ENCODE measurements around the gene MRPL52.

The MRPL52 gene

DNA sequence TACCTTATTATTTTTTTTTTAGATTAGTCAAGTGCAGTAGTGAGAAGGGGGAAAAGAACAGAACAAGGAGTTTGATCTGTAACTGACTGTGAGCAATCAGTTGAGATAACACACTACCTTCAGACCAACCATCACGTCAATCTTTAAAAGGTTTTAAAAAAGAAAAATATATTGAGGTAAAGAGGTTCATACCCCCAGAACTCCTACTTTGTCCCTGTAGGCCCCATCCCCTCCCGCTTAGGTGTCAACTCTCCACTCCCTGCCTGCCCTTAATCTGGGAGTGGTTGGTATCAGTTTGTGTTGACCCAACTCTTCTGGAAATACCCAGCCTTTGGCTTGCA is 22.9 kb downstream of the MRPL52 start:
- no peak for TF ChIP-seq TEAD4 (IDR thresholded peaks at IDR 0.05)
- no peak for TF ChIP-seq YY1 (IDR thresholded peaks at IDR 0.05; ENCODE audit: low read depth)
- TF ChIP-seq FOXM1 (IDR thresholded peaks at IDR 0.05; ENCODE audit: borderline replicate concordance, low read depth): no peak
- TF ChIP-seq TAF1 (IDR thresholded peaks at IDR 0.05; ENCODE audit: low read depth): no peak
- TF ChIP-seq, protein P1, sequence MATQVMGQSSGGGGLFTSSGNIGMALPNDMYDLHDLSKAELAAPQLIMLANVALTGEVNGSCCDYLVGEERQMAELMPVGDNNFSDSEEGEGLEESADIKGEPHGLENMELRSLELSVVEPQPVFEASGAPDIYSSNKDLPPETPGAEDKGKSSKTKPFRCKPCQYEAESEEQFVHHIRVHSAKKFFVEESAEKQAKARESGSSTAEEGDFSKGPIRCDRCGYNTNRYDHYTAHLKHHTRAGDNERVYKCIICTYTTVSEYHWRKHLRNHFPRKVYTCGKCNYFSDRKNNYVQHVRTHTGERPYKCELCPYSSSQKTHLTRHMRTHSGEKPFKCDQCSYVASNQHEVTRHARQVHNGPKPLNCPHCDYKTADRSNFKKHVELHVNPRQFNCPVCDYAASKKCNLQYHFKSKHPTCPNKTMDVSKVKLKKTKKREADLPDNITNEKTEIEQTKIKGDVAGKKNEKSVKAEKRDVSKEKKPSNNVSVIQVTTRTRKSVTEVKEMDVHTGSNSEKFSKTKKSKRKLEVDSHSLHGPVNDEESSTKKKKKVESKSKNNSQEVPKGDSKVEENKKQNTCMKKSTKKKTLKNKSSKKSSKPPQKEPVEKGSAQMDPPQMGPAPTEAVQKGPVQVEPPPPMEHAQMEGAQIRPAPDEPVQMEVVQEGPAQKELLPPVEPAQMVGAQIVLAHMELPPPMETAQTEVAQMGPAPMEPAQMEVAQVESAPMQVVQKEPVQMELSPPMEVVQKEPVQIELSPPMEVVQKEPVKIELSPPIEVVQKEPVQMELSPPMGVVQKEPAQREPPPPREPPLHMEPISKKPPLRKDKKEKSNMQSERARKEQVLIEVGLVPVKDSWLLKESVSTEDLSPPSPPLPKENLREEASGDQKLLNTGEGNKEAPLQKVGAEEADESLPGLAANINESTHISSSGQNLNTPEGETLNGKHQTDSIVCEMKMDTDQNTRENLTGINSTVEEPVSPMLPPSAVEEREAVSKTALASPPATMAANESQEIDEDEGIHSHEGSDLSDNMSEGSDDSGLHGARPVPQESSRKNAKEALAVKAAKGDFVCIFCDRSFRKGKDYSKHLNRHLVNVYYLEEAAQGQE (IDR thresholded peaks at IDR 0.05; ENCODE audit: low read depth): no peak
- no peak for TF ChIP-seq CREB1 (IDR thresholded peaks at IDR 0.05; ENCODE audit: low read depth)
- no peak for TF ChIP-seq RAD21 (IDR thresholded peaks at IDR 0.05; ENCODE audit: low read depth)
- no peak for TF ChIP-seq ZBTB7A (IDR thresholded peaks at IDR 0.05; ENCODE audit: low read depth)
- TF ChIP-seq EGR1 (IDR thresholded peaks at IDR 0.05): no peak

DNA sequence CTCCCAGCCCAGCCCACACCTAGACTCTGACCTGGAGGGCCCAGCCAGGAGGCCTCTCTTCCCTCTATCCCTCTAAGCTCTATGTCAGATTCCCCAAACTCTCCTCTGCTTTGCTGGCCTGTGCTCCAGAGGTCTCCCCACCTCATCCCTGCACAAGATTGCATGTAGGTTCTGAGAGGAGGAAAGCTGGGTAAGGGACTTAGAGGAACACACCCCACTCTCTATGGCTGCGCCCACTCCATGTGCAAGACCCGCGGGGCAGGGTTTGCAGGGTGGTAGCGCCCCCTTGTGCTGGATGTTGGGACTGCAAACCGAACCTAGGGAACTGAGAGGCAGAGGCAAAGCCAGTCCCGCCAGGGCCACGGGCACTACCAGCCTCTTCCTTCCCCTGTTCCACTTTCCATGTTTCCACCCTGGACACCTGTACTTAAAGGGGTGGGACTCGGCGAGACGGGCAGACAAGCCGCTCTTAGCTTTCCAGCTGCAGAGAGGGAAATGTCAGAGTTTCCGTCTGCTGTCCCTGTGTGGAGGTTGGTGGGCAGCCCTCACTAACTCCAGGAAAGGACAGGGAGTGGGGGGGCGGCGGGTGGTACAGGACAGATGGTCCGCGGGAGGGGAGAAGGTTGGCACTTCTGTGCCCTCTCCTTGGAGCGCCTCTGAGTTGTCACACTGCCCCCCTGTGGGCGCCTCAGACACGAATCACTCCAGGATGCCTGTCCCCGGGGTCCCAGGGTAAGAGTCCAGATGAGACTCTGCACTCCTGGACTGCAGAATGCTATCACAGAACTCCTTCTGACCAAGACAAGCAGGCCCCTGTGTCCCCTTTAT is 23.5 kb downstream of the MRPL52 start:
- TF ChIP-seq EGR1 (IDR thresholded peaks at IDR 0.05) (no peak), CREB1 (IDR thresholded peaks at IDR 0.05; ENCODE audit: low read depth) (no peak), TCF12 (IDR thresholded peaks at IDR 0.05; ENCODE audit: low read depth) (peak; percentile 15; the same call in 1 of the 2 replicates), MAX (IDR thresholded peaks at IDR 0.05) (peak; percentile 56), YY1 (IDR thresholded peaks at IDR 0.05; ENCODE audit: low read depth) (peak; percentile 59; the same call in 1 of the 2 replicates), RAD21 (IDR thresholded peaks at IDR 0.05; ENCODE audit: low read depth) (peak; percentile 98), ZBTB7A (IDR thresholded peaks at IDR 0.05; ENCODE audit: low read depth) (no peak)
- TF ChIP-seq, protein P2, sequence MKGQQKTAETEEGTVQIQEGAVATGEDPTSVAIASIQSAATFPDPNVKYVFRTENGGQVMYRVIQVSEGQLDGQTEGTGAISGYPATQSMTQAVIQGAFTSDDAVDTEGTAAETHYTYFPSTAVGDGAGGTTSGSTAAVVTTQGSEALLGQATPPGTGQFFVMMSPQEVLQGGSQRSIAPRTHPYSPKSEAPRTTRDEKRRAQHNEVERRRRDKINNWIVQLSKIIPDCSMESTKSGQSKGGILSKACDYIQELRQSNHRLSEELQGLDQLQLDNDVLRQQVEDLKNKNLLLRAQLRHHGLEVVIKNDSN (IDR thresholded peaks at IDR 0.05): no peak

- TF ChIP-seq YY1 (IDR thresholded peaks at IDR 0.05; ENCODE audit: low read depth) (no peak), TCF12 (IDR thresholded peaks at IDR 0.05; ENCODE audit: low read depth) (no peak), CREB1 (IDR thresholded peaks at IDR 0.05; ENCODE audit: low read depth) (no peak), MAX (IDR thresholded peaks at IDR 0.05) (no peak), NFIC (IDR thresholded peaks at IDR 0.05) (no peak), FOXM1 (IDR thresholded peaks at IDR 0.05; ENCODE audit: borderline replicate concordance, low read depth) (no peak), TAF1 (IDR thresholded peaks at IDR 0.05; ENCODE audit: low read depth) (no peak), EP300 (IDR thresholded peaks at IDR 0.05; ENCODE audit: borderline replicate concordance) (no peak), CEBPB (IDR thresholded peaks at IDR 0.05) (no peak), EGR1 (IDR thresholded peaks at IDR 0.05) (no peak)
- TF ChIP-seq, protein P2 (IDR thresholded peaks at IDR 0.05): no peak
- TF ChIP-seq, protein P1 (IDR thresholded peaks at IDR 0.05; ENCODE audit: low read depth): no peak
These were observed 25.5 kb downstream of the MRPL52 start for GRCh38 chr14:22854963-22855724.

- TF ChIP-seq CEBPB (IDR thresholded peaks at IDR 0.05) (no peak), EP300 (IDR thresholded peaks at IDR 0.05; ENCODE audit: borderline replicate concordance) (no peak), YY1 (IDR thresholded peaks at IDR 0.05; ENCODE audit: low read depth) (no peak), NFIC (IDR thresholded peaks at IDR 0.05) (no peak), TCF12 (IDR thresholded peaks at IDR 0.05; ENCODE audit: low read depth) (no peak), ZBTB7A (IDR thresholded peaks at IDR 0.05; ENCODE audit: low read depth) (no peak), EGR1 (IDR thresholded peaks at IDR 0.05) (no peak), CREB1 (IDR thresholded peaks at IDR 0.05; ENCODE audit: low read depth) (no peak), MAX (IDR thresholded peaks at IDR 0.05) (no peak), FOXM1 (IDR thresholded peaks at IDR 0.05; ENCODE audit: borderline replicate concordance, low read depth) (no peak), RAD21 (IDR thresholded peaks at IDR 0.05; ENCODE audit: low read depth) (no peak), TEAD4 (IDR thresholded peaks at IDR 0.05) (no peak), TAF1 (IDR thresholded peaks at IDR 0.05; ENCODE audit: low read depth) (no peak)
- TF ChIP-seq, protein P2 (IDR thresholded peaks at IDR 0.05): no peak
- TF ChIP-seq, protein P1 (IDR thresholded peaks at IDR 0.05; ENCODE audit: low read depth): no peak
These were observed 26.7 kb downstream of the MRPL52 start for GRCh38 chr14:22856428-22856827.
